Thyroid gland (tissue), 4 donors: ENCODE results near the gene TPBGL. TPM values are rescaled to one million over a fixed set of nuclear protein-coding genes. Genes with fewer than 3 reads are reported as not detected.
"Not testable (repeated sequence)": the region's sequence is repeated elsewhere in the genome, so short reads cannot be mapped to it uniquely, and the experiment has no call there.

Experiments used
- DNase-seq, 2 donors: peaks; one replicate each; pipeline ENCODE4 v3.0.0-alpha.2; 2019
- H3K27ac ChIP-seq, 3 donors: fragments of 200-600 bp; sonication (generic); 1 replicate in 2 of 3; 2 replicates in 1 of 3; pipeline ENCODE4 v1.5.1; 2016 to 2019; ENCODE audit warnings: mild to moderate bottlenecking in 1 of 3, moderate library complexity in 1 of 3
- H3K27me3 ChIP-seq: fragments of 200-600 bp; sonication (generic); one replicate; pipeline ENCODE4 v1.5.1; 2019
- H3K36me3 ChIP-seq, 2 donors: fragments of 200-600 bp; sonication (generic); one replicate each; pipeline ENCODE4 v1.5.1; 2016 to 2019
- H3K4me1 ChIP-seq, 2 donors: fragments of 200-600 bp; sonication (generic); one replicate each; pipeline ENCODE4 v1.5.1; 2017 to 2019
- H3K4me3 ChIP-seq, 3 donors: fragments of 200-600 bp; sonication (generic); replicated peaks in 1 of 3; 1 replicate in 2 of 3; 2 replicates in 1 of 3; pipeline ENCODE4 v1.5.1; 2016; ENCODE audit warnings: mild to moderate bottlenecking in 1 of 3
- H3K9me3 ChIP-seq: fragments of 200-600 bp; sonication (generic); one replicate; pipeline ENCODE4 v1.5.1; 2017
- CTCF ChIP-seq, 6 experiments: fragments of 200-600 bp in 3 of 6; fragments of 450-650 bp in 3 of 6; sonication (generic) in 3 of 6; IDR thresholded peaks; one replicate each; pipeline ENCODE4 v1.5.1; 2016 to 2019; ENCODE audit warnings: antibody characterized with exemption in 6 of 6, mild to moderate bottlenecking in 2 of 6, inconsistent platforms in 1 of 6, moderate library complexity in 1 of 6
- POLR2A ChIP-seq, 2 donors: fragments of 450-650 bp; IDR thresholded peaks; one replicate each; pipeline ENCODE4 v1.6.1; 2017; ENCODE audit warnings: antibody characterized with exemption in 2 of 2, mild to moderate bottlenecking in 2 of 2, moderate library complexity in 1 of 2
- WGBS, 2 donors: methylation state at CpG; one replicate each; pipeline ENCODE4 v1.1.5; 2017; 5-methylcytosine and 5-hydroxymethylcytosine counted together
- intact Hi-C: fragments of 100-400 bp; cut with DNase I; formaldehyde crosslinking; loops from one replicate; pipeline ENCODE4 v1.15.1; 2023
- total RNA-seq, 4 donors: library from RNA; depleted of rRNA; stranded (reverse); fragments of >200 nt; gene quantifications; one replicate each; pipeline ENCODE4 v1.2.3, GENCODE V29; 2016

Gene TPBGL
- total RNA-seq, 4 donors from 2014 or later, result 0.67 to 0.89 (median 0.79) TPM; not detected in 1

DNA sequence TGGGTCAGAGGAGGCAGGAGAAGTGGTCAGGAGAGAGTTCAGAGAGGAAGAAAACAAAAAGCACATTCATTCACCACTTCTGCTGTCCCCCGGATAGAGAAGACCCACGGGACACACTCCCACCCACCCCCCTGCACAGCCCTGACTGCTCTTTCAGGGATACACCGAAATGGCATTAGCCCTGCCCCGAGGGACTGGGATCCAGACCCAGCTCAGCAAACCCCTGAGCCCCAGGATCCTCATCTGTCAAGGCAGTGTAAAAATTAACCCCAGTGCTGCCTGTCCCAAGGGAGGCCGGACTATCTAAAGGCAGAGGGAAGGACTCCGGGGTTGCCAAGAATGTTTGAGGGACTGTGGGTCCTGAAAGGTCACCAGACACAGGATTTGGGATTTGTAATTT is 31.2 kb downstream of the TPBGL start:
- H3K27ac ChIP-seq, result no peak overlapping the region
- WGBS, 2 donors, result 59 to 66% methylated on average over 5 to 6 of the region's 6 CpGs
- H3K4me1 ChIP-seq, result no peaks in the 10 kb centered on the region
- peaks cover 0 to 4% of the 10 kb centered on the region in 2 donors for H3K36me3 ChIP-seq
- intact Hi-C loops, result no loop called here
- TF ChIP-seq POLR2A (IDR thresholded peaks at IDR 0.05) (no peak), CTCF (IDR thresholded peaks at IDR 0.05) (no peak)
- DNase-seq, result no peak
- no peaks in the 10 kb centered on the region for H3K9me3 ChIP-seq
- no peaks in the 10 kb centered on the region for H3K27me3 ChIP-seq
- H3K4me3 ChIP-seq, result no peak overlapping the region

DNA sequence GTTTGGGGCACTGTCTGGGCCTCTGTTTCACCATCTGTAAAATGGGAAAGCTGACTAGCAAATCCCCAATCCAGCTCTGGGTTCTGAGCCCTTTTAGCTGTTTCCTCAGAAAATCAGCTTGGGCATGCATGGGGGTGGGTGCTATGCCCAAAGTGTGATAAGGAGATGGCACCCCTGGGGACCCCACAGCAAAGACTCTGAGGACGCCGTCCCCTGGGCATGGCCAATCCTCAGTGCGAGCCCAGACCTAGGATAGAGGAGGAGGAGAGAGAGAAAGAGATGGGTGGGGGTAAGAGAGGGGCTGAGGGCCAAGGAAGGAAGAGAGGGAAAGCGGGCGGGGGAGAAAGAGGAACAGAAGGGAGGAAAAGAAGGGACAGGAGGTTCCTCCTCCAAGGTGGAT is 31.8 kb downstream of the TPBGL start:
- Histone ChIP-seq H3K4me1 (no peaks in the 10 kb centered on the region), H3K9me3 (no peaks in the 10 kb centered on the region), H3K27me3 (no peaks in the 10 kb centered on the region), H3K27ac (no peak overlapping the region), H3K36me3 (peaks cover 0 to 4% of the 10 kb centered on the region in 2 donors), H3K4me3 (no peak overlapping the region)
- no peak for TF ChIP-seq POLR2A (IDR thresholded peaks at IDR 0.05)
- no peak for TF ChIP-seq CTCF (IDR thresholded peaks at IDR 0.05)
- 92% methylated on average over 5 of the region's 5 CpGs for WGBS, 2 donors
- DNase-seq, result no peak
- intact Hi-C loops, result no loop called here

DNA sequence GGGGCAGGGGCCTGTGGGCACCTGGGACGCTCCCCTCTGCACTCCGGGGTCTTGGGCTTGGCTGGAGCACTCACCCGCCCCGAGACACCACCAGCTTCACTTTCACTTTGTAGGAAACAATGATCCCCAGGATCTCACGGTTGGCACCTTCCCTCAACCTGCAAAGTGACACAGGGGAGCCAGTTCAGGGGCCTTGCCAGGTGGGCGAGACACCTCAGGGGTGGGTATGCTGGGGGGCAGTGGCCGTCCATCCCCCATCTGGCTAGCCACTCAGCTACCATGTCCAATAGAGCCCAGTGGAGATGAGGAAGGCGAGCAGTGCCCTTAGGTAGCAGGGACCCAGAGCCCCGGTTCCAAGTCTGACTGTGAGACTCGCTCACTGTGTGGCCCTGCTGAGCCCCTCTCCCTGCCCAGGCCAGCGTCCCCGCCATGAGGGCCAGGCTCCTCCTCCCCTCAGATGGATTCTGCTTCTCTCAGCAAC is 32.3 kb downstream of the TPBGL start:
- TF ChIP-seq CTCF (IDR thresholded peaks at IDR 0.05) (no peak), POLR2A (IDR thresholded peaks at IDR 0.05) (no peak)
- intact Hi-C loops, result no loop called here
- no peak for DNase-seq
- Histone ChIP-seq H3K4me3 (no peak overlapping the region), H3K36me3 (peaks cover 0 to 4% of the 10 kb centered on the region in 2 donors), H3K27me3 (no peaks in the 10 kb centered on the region), H3K4me1 (no peaks in the 10 kb centered on the region), H3K27ac (no peak overlapping the region), H3K9me3 (no peaks in the 10 kb centered on the region)
- WGBS, 2 donors, result 84 to 90% methylated on average over 8 of the region's 12 CpGs

DNA sequence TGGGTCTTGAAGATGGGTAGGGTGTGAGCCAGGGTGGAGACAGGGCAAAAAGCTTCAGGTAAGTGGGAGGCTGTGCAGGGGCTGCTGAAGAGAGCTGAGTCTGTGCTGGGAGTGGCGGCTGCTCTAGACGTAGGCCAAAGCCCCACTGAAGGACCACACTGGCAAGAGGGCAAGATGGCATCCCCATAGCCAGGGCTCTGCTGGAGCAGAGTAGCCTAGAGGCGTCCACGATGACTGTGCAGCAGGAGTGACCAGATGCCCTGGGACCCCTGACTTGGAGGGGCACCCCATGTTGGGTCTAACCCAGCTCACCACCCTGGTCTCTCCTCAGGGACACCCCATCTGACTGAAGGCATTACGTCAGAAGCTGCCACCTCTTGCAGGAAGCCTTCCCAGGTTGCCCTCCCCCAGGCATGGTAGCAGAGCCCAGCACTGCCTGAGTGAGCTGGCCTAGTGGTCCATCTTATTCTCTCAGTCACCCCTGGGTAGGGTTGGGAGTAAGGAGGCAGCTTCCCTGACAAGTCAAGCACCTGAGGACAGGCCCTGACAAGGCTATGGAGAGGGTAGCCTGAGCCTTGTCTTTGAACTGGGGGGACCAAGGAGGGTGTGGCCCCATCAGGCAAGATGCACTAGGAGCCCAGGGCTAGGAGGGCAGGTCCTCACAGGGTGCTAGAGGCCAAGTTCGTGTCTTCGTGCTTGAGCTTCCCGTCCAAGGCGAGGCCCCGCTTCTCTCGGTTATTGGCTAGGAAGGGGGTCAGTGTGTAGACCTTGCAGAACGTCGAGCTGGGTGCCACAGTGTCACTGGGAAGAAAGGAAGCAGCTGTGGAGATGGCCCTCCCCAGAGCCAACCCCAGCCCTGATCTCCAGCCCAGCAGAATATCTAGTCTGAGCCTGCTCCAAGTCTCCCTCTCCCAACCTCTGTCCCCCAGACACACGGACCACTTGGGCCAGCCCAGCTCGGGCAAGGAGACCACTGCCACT is 33.1 kb downstream of the TPBGL start:
- DNase-seq, result no peak
- WGBS, 2 donors, result 88 to 94% methylated on average over 8 to 11 of the region's 15 CpGs
- Histone ChIP-seq H3K27me3 (no peaks in the 10 kb centered on the region), H3K36me3 (peaks cover 4 to 6% of the 10 kb centered on the region in 2 donors), H3K27ac (no peak overlapping the region), H3K9me3 (no peaks in the 10 kb centered on the region), H3K4me3 (no peak overlapping the region), H3K4me1 (no peaks in the 10 kb centered on the region)
- TF ChIP-seq CTCF (IDR thresholded peaks at IDR 0.05) (no peak), POLR2A (IDR thresholded peaks at IDR 0.05) (no peak)
- intact Hi-C loops, result no loop called here

DNA sequence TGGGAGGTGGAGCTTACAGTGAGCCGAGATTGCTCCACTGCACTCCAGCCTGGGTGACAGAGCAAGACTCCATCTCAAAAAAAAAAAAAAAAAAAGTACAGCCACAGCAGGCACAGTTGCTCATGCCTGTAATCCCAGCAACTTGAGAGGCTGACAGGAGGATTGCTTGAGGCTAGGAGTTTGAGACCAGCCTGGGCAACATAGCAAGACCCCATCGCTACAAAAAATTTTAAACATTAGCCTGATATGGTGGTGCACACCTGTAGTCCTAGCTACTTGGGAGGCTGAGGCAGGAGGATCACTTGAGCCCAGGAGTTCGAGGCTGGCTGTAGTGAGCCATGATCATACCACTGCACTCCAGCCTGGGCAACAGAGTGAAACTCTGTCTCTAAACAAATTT is 34.1 kb downstream of the TPBGL start:
- DNase-seq, H3K9me3 ChIP-seq, H3K36me3 ChIP-seq, intact Hi-C loops, H3K4me3 ChIP-seq, H3K4me1 ChIP-seq, H3K27me3 ChIP-seq, H3K27ac ChIP-seq: not testable (repeated sequence)
- WGBS, 2 donors, result 75 to 80% methylated on average over 3 of the region's 3 CpGs
